HepG2 (cell line): ENCODE results near the gene TNS1. TPM values are rescaled to one million over a fixed set of nuclear protein-coding genes. Genes with fewer than 3 reads are reported as not detected.

Experiments used
- ATAC-seq: fragments of 200-7000 bp; cut with Tn5 transposase; 3 replicates; pipeline ENCODE4 v1.9.1; 2020; ENCODE audit warnings: mild to moderate bottlenecking, moderate library complexity
- BruUV-seq: library from RNA; stranded (reverse); fragments of 400-500 nt; replicated peaks from 2 replicates; lab custom pipeline; 2021; lab: Mats Ljungman, UMichigan
- CTCF ChIA-PET: fragments of 300-600 bp; formaldehyde crosslinking; extraction: SDS; loops from one replicate; lab custom pipeline; 2021; ENCODE audit warnings: low total read pairs, inconsistent platforms, low intra/inter-chr PET ratio; lab: Yijun Ruan, JAX
- POLR2A ChIA-PET: fragments of 350-600 bp; sonication (Branson Sonifier 250); formaldehyde crosslinking; loops from one replicate; lab custom pipeline; 2020; ENCODE audit warnings: antibody characterized with exemption, inconsistent platforms; lab: Yijun Ruan, JAX
- DNase-seq: peaks from one replicate; pipeline ENCODE4 v3.0.0-alpha.2; 2015; ENCODE audit warnings: low spot score
- FAIRE-seq: peaks from 3 replicates; lab custom pipeline; 2011; peaks lifted over from hg19 to GRCh38; lab: Jason Lieb, UNC
- H2AFZ ChIP-seq: one replicate; pipeline ENCODE4 v1.6.1; 2011; ENCODE audit warnings: low read length, inconsistent platforms
- H3K27ac ChIP-seq: fragments of 300-600 bp; 3 replicates; pipeline ENCODE4 v1.8.0; 2011; ENCODE audit warnings: mixed run types, mild to moderate bottlenecking, mixed read lengths, low read length, inconsistent platforms; ENCODE audit not compliant: insufficient read depth; ENCODE audit errors: extremely low read length
- H3K27me3 ChIP-seq, 2 experiments: fragments of 200-600 bp in 1 of 2; 2 replicates in 1 of 2; 3 replicates in 1 of 2; pipeline versions ENCODE4 v1.6.0 to v1.8.0; 2011; ENCODE audit warnings: low read length in 2 of 2, mild to moderate bottlenecking in 2 of 2, moderate library complexity in 2 of 2, inconsistent platforms in 1 of 2; ENCODE audit not compliant: insufficient read depth in 2 of 2, control insufficient read depth in 1 of 2
- H3K36me3 ChIP-seq, 2 experiments: fragments of 200-600 bp in 1 of 2; replicated peaks in 1 of 2; 2 replicates in 1 of 2; 3 replicates in 1 of 2; pipeline versions ENCODE4 v1.5.1 to v1.8.0; 2011; ENCODE audit warnings: low read length in 2 of 2, inconsistent platforms in 1 of 2; ENCODE audit not compliant: insufficient read depth in 2 of 2, control insufficient read depth in 1 of 2
- H3K4me1 ChIP-seq: 2 replicates; pipeline ENCODE4 v1.5.1; 2012; ENCODE audit warnings: low read length, inconsistent platforms; ENCODE audit not compliant: insufficient read depth
- H3K4me2 ChIP-seq: 2 replicates; pipeline ENCODE4 v1.6.0; 2011; ENCODE audit warnings: low read depth, low read length, inconsistent platforms
- H3K4me3 ChIP-seq, 3 experiments: fragments of 200-600 bp in 1 of 3; sonication (generic), shearing (Covaris generic) in 1 of 3; replicated peaks in 1 of 3; 2 replicates each; pipeline ENCODE4 v1.5.1; 2011 to 2016; ENCODE audit warnings: low read length in 3 of 3, inconsistent platforms in 2 of 3, low read depth in 2 of 3, mild to moderate bottlenecking in 2 of 3, control low read depth in 1 of 3, mixed read lengths in 1 of 3; ENCODE audit not compliant: insufficient read depth in 1 of 3
- H3K79me2 ChIP-seq: one replicate; pipeline ENCODE4 v1.6.1; 2011; ENCODE audit warnings: low read length, inconsistent platforms; ENCODE audit not compliant: insufficient read depth
- H3K9ac ChIP-seq: 2 replicates; pipeline ENCODE4 v1.6.0; 2011; ENCODE audit warnings: mild to moderate bottlenecking, low read depth, low read length, inconsistent platforms; ENCODE audit not compliant: insufficient read depth
- H3K9me3 ChIP-seq: 2 replicates; pipeline ENCODE4 v1.5.1; 2012; ENCODE audit warnings: mild to moderate bottlenecking, low read length
- H4K20me1 ChIP-seq: 2 replicates; pipeline ENCODE4 v1.6.0; 2011; ENCODE audit warnings: inconsistent platforms, mild to moderate bottlenecking, low read length, moderate library complexity; ENCODE audit not compliant: insufficient read depth
- AHR ChIP-seq: IDR thresholded peaks from 2 replicates; pipeline ENCODE4 v1.6.1; 2018; ENCODE audit warnings: missing genetic modification reagents, missing compliant biosample characterization
- ARNT2 ChIP-seq: sonication (generic); formaldehyde crosslinking; IDR thresholded peaks from 2 replicates; pipeline ENCODE4 v1.8.0; 2022; ENCODE audit warnings: mild to moderate bottlenecking, low read depth, missing genetic modification reagents, moderate library complexity
- CCAR2 ChIP-seq: fragments of 200-400 bp; formaldehyde crosslinking; optimal IDR thresholded peaks from 2 replicates; pipeline ENCODE3; 2018; ENCODE audit warnings: low read depth, mild to moderate bottlenecking, low read length, moderate library complexity
- DNMT1 ChIP-seq: sonication (generic); formaldehyde crosslinking; IDR thresholded peaks from 2 replicates; pipeline ENCODE4 v1.5.1; 2020; ENCODE audit warnings: mild to moderate bottlenecking, missing genetic modification reagents
- DPF2 ChIP-seq: sonication (generic); formaldehyde crosslinking; IDR thresholded peaks from 2 replicates; pipeline ENCODE4 v1.4.0; 2020; ENCODE audit warnings: mild to moderate bottlenecking, low read depth, missing genetic modification reagents, borderline replicate concordance
- FOXJ3 ChIP-seq: sonication (generic); formaldehyde crosslinking; IDR thresholded peaks from 2 replicates; pipeline ENCODE4 v1.4.0; 2020; ENCODE audit warnings: missing genetic modification reagents, mild to moderate bottlenecking, borderline replicate concordance
- HMGXB3 ChIP-seq: sonication (generic); formaldehyde crosslinking; IDR thresholded peaks from 2 replicates; pipeline ENCODE4 v1.4.0; 2020; ENCODE audit warnings: missing genetic modification reagents, borderline replicate concordance
- KDM5A ChIP-seq: fragments of 200-600 bp; sonication (generic); IDR thresholded peaks from 2 replicates; pipeline ENCODE4 v1.7.0; 2018; ENCODE audit warnings: antibody characterized with exemption, mild to moderate bottlenecking, low read length, borderline replicate concordance
- ZNF30 ChIP-seq: sonication (generic); formaldehyde crosslinking; IDR thresholded peaks from 2 replicates; pipeline ENCODE4 v1.5.0; 2020; ENCODE audit warnings: mild to moderate bottlenecking, missing genetic modification reagents
- ZNF512 ChIP-seq: sonication (generic); formaldehyde crosslinking; IDR thresholded peaks from 2 replicates; pipeline ENCODE4 v1.4.0; 2020; ENCODE audit warnings: mild to moderate bottlenecking, missing genetic modification reagents
- ZNF572 ChIP-seq: sonication (generic); formaldehyde crosslinking; IDR thresholded peaks from 2 replicates; pipeline ENCODE4 v1.5.1; 2020; ENCODE audit warnings: mild to moderate bottlenecking, missing genetic modification reagents
- ZNF782 ChIP-seq: sonication (generic); formaldehyde crosslinking; IDR thresholded peaks from 2 replicates; pipeline ENCODE4 v1.4.0; 2020; ENCODE audit warnings: missing genetic modification reagents, mild to moderate bottlenecking, borderline replicate concordance
- ZNF788 ChIP-seq: sonication (generic); formaldehyde crosslinking; IDR thresholded peaks from 2 replicates; pipeline ENCODE4 v1.5.0; 2020; ENCODE audit warnings: mild to moderate bottlenecking, missing genetic modification reagents, borderline replicate concordance
- WGBS: methylation state at CpG from one replicate; pipeline ENCODE4 v1.1.6; 2017; ENCODE audit warnings: low lambda C conversion rate; 5-methylcytosine and 5-hydroxymethylcytosine counted together
- in situ Hi-C: cut with HindIII; loops from 2 replicates; pipeline ENCODE4 v1.10.0; 2017; ENCODE audit warnings: low pct_unique_long_range_greater_than_20kb; ENCODE audit not compliant: extremely low pct_ligation_motif_present
- intact Hi-C: fragments of 100-400 bp; cut with micrococcal nuclease; formaldehyde crosslinking; loops from one replicate; pipeline ENCODE4 v1.10.0; 2022; ENCODE audit not compliant: unreplicated experiment
- polyA plus RNA-seq, 8 experiments: library from polyadenylated mRNA; depleted of rRNA in 3 of 8; stranded (reverse) in 7 of 8; unstranded in 1 of 8; fragments of >200 nt; fragmentation: Illumina TruSeq in 4 of 8; extraction: Trizol in 4 of 8; gene quantifications; 2 replicates each; pipeline versions ENCODE4 v1.2.1 to v1.2.3, GENCODE V29; 2011 to 2016; ENCODE audit warnings: low read depth in 4 of 8, missing spikeins in 1 of 8, mixed read lengths in 1 of 8; ENCODE audit not compliant: insufficient read depth in 1 of 8
- total RNA-seq, 5 experiments: library from RNA; depleted of rRNA; stranded (reverse); fragments of >200 nt; fragmentation: Illumina TruSeq; extraction: Trizol; gene quantifications; 2 replicates each; pipeline ENCODE4 v1.2.3, GENCODE V29; 2016; ENCODE audit warnings: low read depth in 1 of 5
- TF ChIP-seq, protein P1 (sequence below): sonication (generic); formaldehyde crosslinking; IDR thresholded peaks from 2 replicates; pipeline ENCODE4 v1.8.1; 2023; ENCODE audit warnings: missing genetic modification reagents, inconsistent platforms, borderline replicate concordance
- TF ChIP-seq, protein P2 (sequence below): sonication (generic); formaldehyde crosslinking; IDR thresholded peaks from 2 replicates; pipeline ENCODE4 v1.9.0; 2022; ENCODE audit warnings: low read depth, missing genetic modification reagents

Gene TNS1
- total and polyA plus RNA-seq, 2 of the 13 experiments (the other 11 are each of a cell fraction or from before 2014, with no cell fraction given), result 1.9 to 118 TPM

DNA sequence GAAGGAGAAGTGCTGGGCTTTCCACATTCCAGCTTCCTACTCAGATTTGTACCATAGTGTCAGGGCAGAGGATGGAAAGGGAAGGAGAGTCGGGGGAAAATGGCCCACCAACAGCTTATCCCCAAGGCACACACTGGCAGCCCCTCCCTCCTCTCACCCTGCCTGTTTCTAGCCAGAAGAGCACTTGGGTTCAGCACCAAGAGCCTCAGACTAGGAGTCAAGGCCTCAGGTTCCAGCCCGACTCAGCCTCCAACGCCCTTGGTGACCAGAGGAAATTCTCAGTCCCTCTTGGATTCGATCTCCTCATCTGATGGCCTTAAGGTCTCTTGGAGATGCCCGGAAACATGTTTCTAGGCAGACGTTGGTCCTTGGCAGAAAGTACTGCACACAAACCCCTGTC lies 53.9 kb downstream of the TNS1 start:
- Histone ChIP-seq H3K27ac (no peak overlapping the region), H4K20me1 (no peaks in the 10 kb centered on the region), H3K4me3 (no peak overlapping the region), H3K27me3 (peaks cover 11 to 79% of the 10 kb centered on the region in 2 experiments; a peak in 4 of 5 replicates), H2AFZ (no peak overlapping the region), H3K9me3 (no peaks in the 10 kb centered on the region), H3K36me3 (no peaks in the 10 kb centered on the region), H3K4me2 (no peak overlapping the region), H3K79me2 (no peaks in the 10 kb centered on the region), H3K9ac (no peak overlapping the region), H3K4me1 (peaks cover 34% of the 10 kb centered on the region)
- ATAC-seq, result no peak
- in situ Hi-C loops (no loop called here), intact Hi-C loops (no loop called here)
- POLR2A ChIA-PET, result no interaction called here
- FAIRE-seq, result no peak
- 31% methylated on average over 6 of the region's 6 CpGs for WGBS
- no peak for DNase-seq
- BruUV-seq, result no TSS peak
- CTCF ChIA-PET, result no interaction called here
- TF ChIP-seq HMGXB3 (CRISPR knock-in tag) (no peak), ZNF788 (CRISPR knock-in tag) (no peak), ZNF782 (CRISPR knock-in tag) (no peak), CCAR2 (no peak), ZNF30 (CRISPR knock-in tag) (no peak), KDM5A (no peak), DPF2 (no peak), AHR (no peak), ZNF572 (CRISPR knock-in tag) (no peak), ARNT2 (CRISPR knock-in tag) (no peak), DNMT1 (CRISPR knock-in tag) (no peak), FOXJ3 (no peak), ZNF512 (no peak)
- TF ChIP-seq, protein P1, sequence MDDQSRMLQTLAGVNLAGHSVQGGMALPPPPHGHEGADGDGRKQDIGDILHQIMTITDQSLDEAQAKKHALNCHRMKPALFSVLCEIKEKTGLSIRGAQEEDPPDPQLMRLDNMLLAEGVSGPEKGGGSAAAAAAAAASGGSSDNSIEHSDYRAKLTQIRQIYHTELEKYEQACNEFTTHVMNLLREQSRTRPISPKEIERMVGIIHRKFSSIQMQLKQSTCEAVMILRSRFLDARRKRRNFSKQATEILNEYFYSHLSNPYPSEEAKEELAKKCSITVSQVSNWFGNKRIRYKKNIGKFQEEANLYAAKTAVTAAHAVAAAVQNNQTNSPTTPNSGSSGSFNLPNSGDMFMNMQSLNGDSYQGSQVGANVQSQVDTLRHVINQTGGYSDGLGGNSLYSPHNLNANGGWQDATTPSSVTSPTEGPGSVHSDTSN (CRISPR knock-in tag), result no peak
- TF ChIP-seq, protein P2, sequence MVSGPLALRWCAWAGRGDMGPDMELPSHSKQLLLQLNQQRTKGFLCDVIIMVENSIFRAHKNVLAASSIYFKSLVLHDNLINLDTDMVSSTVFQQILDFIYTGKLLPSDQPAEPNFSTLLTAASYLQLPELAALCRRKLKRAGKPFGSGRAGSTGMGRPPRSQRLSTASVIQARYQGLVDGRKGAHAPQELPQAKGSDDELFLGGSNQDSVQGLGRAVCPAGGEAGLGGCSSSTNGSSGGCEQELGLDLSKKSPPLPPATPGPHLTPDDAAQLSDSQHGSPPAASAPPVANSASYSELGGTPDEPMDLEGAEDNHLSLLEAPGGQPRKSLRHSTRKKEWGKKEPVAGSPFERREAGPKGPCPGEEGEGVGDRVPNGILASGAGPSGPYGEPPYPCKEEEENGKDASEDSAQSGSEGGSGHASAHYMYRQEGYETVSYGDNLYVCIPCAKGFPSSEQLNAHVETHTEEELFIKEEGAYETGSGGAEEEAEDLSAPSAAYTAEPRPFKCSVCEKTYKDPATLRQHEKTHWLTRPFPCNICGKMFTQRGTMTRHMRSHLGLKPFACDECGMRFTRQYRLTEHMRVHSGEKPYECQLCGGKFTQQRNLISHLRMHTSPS (CRISPR knock-in tag), result no peak
